Transverse colon (tissue), 4 donors: Measurements from ENCODE around the gene PRPF40B. TPM values are rescaled to one million over a fixed set of nuclear protein-coding genes. Genes with fewer than 3 reads are reported as not detected.

ENCODE experiments used
- DNase-seq: peaks from one replicate; pipeline ENCODE4 v3.0.0-alpha.2; 2019
- H3K27ac ChIP-seq, 4 donors: fragments of 200-600 bp; sonication (generic); 2 replicates each; pipeline ENCODE4 v1.5.1; 2016 to 2018; ENCODE audit warnings: inconsistent platforms in 4 of 4
- H3K27me3 ChIP-seq: fragments of 200-600 bp; sonication (generic); 2 replicates; pipeline ENCODE4 v1.5.1; 2017; ENCODE audit warnings: inconsistent platforms
- H3K36me3 ChIP-seq, 4 donors: fragments of 200-600 bp; sonication (generic); 2 replicates each; pipeline ENCODE4 v1.5.1; 2017 to 2019; ENCODE audit warnings: inconsistent platforms in 4 of 4
- H3K4me1 ChIP-seq, 4 donors: fragments of 200-600 bp; sonication (generic); 2 replicates each; pipeline ENCODE4 v1.5.1; 2017 to 2020; ENCODE audit warnings: inconsistent platforms in 4 of 4
- H3K4me3 ChIP-seq, 4 donors: fragments of 200-600 bp; sonication (generic); 1 replicate in 1 of 4; 2 replicates in 3 of 4; pipeline versions ENCODE4 v1.5.1 to v1.6.1; 2017 to 2019; ENCODE audit warnings: inconsistent platforms in 4 of 4
- H3K9me3 ChIP-seq, 2 donors: fragments of 200-600 bp; sonication (generic); 2 replicates each; pipeline ENCODE4 v1.5.1; 2017 to 2019; ENCODE audit warnings: inconsistent platforms in 2 of 2
- EP300 ChIP-seq: sonication (generic); formaldehyde crosslinking; IDR thresholded peaks from one replicate; pipeline ENCODE4 v1.6.1; 2017; ENCODE audit warnings: antibody characterized with exemption, low read depth
- POLR2A ChIP-seq: fragments of 450-650 bp; IDR thresholded peaks from one replicate; pipeline ENCODE4 v1.6.1; 2016; ENCODE audit warnings: antibody characterized with exemption, mild to moderate bottlenecking, moderate library complexity
- POLR2AphosphoS5 ChIP-seq, 3 donors: sonication (generic); formaldehyde crosslinking; IDR thresholded peaks; one replicate each; pipeline ENCODE4 v1.6.1; 2016; ENCODE audit warnings: antibody characterized with exemption in 3 of 3
- WGBS, 2 donors: methylation state at CpG; one replicate each; pipeline ENCODE4 v1.1.5; 2018; ENCODE audit warnings: low coverage in 1 of 2; 5-methylcytosine and 5-hydroxymethylcytosine counted together
- in situ Hi-C, 4 donors: fragments of 200-750 bp; cut with MboI; loops; one replicate each; pipeline versions ENCODE4 v1.15.0 to v1.15.1; 2017; ENCODE audit warnings: low sequenced_read_pairs in 3 of 4, low pct_ligation_motif_present in 1 of 4, low pct_unique_long_range_greater_than_20kb in 1 of 4
- intact Hi-C: fragments of 100-400 bp; cut with DNase I; formaldehyde crosslinking; loops from one replicate; pipeline ENCODE4 v1.15.1; 2023; ENCODE audit warnings: low total_unique reads
- small RNA-seq, 4 donors: library from RNA; depleted of rRNA; stranded (forward); fragments of <200 nt; gene quantifications; one replicate each; pipeline ENCODE3, GENCODE V24; 2016
- total RNA-seq, 4 donors: library from RNA; depleted of rRNA; stranded (reverse); fragments of >200 nt; gene quantifications; one replicate each; pipeline ENCODE4 v1.1.0, GENCODE V29; 2016
- TF ChIP-seq, protein P1 (sequence below), 5 experiments: fragments of 200-600 bp in 3 of 5; fragments of 450-650 bp in 2 of 5; sonication (generic) in 3 of 5; IDR thresholded peaks; 1 replicate in 2 of 5; 2 replicates in 3 of 5; pipeline ENCODE4 v1.5.1; 2016 to 2017; ENCODE audit warnings: antibody characterized with exemption in 5 of 5, inconsistent platforms in 3 of 5, mild to moderate bottlenecking in 2 of 5, moderate library complexity in 1 of 5

The PRPF40B gene
- total RNA-seq, 4 donors from 2014 or later, result 3.7 to 12.7 (median 8.7) TPM

DNA sequence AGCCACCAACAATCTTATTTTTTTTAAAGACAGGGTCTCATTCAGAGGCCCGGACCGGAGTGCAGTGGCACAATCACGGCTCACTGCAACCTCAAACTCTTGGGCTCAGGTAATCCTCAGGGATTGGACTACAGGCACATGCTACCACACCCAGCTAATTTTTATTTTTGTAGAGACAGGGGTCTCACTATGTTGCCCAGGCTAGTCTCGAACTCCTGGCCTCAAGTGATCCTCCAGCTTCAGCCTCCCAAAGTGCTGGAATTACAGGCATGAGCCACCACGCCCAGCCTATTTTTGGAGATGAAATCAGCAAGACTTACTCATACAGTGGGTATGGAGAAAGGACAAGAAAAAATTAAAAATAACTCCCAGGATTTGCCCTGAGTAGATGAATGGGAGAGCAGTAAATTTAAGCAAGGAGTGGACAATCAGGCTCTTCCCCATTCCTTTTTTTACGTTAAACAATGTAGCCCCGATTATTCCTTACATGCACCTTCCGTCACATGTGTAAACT lies 70.6 kb downstream of the PRPF40B start:
- Histone ChIP-seq H3K4me3 (no peak overlapping the region), H3K36me3 (no peaks in the 10 kb centered on the region), H3K4me1 (peaks cover 5 to 19% (median 7%) of the 10 kb centered on the region in 4 donors), H3K9me3 (no peaks in the 10 kb centered on the region), H3K27ac (no peak overlapping the region), H3K27me3 (no peaks in the 10 kb centered on the region)
- in situ Hi-C loops, result no loop called here
- no peak for TF ChIP-seq POLR2A
- TF ChIP-seq POLR2AphosphoS5 (IDR thresholded peaks at IDR 0.05), result no peak
- TF ChIP-seq EP300, result no peak
- TF ChIP-seq, protein P1, sequence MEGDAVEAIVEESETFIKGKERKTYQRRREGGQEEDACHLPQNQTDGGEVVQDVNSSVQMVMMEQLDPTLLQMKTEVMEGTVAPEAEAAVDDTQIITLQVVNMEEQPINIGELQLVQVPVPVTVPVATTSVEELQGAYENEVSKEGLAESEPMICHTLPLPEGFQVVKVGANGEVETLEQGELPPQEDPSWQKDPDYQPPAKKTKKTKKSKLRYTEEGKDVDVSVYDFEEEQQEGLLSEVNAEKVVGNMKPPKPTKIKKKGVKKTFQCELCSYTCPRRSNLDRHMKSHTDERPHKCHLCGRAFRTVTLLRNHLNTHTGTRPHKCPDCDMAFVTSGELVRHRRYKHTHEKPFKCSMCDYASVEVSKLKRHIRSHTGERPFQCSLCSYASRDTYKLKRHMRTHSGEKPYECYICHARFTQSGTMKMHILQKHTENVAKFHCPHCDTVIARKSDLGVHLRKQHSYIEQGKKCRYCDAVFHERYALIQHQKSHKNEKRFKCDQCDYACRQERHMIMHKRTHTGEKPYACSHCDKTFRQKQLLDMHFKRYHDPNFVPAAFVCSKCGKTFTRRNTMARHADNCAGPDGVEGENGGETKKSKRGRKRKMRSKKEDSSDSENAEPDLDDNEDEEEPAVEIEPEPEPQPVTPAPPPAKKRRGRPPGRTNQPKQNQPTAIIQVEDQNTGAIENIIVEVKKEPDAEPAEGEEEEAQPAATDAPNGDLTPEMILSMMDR (IDR thresholded peaks at IDR 0.05), result no peak
- intact Hi-C loops, result no loop called here
- DNase-seq, result no peak
- 93 to 94% methylated on average over 5 to 8 of the region's 8 CpGs for WGBS, 2 donors

Small RNA genes within 50 kb of the gene (small RNA-seq; reads per million reads assigned to genes)
- 0 reads per million in 4 donors for gene HIGD1AP9
- 0 reads per million in 4 donors for gene POLR2KP1
- 0 reads per million in 4 donors for gene RNU6-834P

Other genes starting within 250 kb of the PRPF40B start
- gene KCNH3, start 84.5 kb upstream of the PRPF40B start, total RNA-seq, result under 1 TPM in 2 of 4 donors, not detected in 2; 0.32 to 0.80 TPM
- 100 to 1,000 TPM in 1 of 4 donors, 10 to 100 TPM in 3; 57.8 to 120 (median 78.4) TPM for gene MCRS1, start 55.4 kb upstream of the PRPF40B start, total RNA-seq
- gene FAM186B, start 17.9 kb upstream of the PRPF40B start, total RNA-seq, result under 1 TPM in 2 of 4 donors, not detected in 2; 0.14 to 0.64 TPM
- 10 to 100 TPM in 1 of 4 donors, 1 to 10 TPM in 3; 5.3 to 16.5 (median 8.2) TPM for gene FMNL3, start 83.8 kb downstream of the PRPF40B start, total RNA-seq
- 100 to 1,000 TPM; 234 to 709 (median 558) TPM for gene TMBIM6, start 118.0 kb downstream of the PRPF40B start, total RNA-seq
- 1 to 10 TPM; 3.4 to 5.1 (median 4.2) TPM for gene NCKAP5L, start 204.9 kb downstream of the PRPF40B start, total RNA-seq
- gene BCDIN3D, start 219.5 kb downstream of the PRPF40B start, total RNA-seq, result 1 to 10 TPM in 3 of 4 donors, under 1 TPM in 1; 0.20 to 2.4 (median 2.0) TPM